NCI-H187 treated with DMSO at 0.1 percent for 48 hours (cell line): ENCODE data around the gene TMEM95.

ENCODE experiments used
- DNase-seq: peaks from one replicate; lab custom pipeline; 2025; lab: John Stamatoyannopoulos, UW

The TMEM95 gene

GRCh38 chr17:7355053-7355452, at the start of gene TMEM95:
Gene TMEM95, plus strand, starts transcription at chr17:7355156. Its CDS starts 49 bp downstream, at chr17:7355205.
- DNase-seq: no peak

DNA sequence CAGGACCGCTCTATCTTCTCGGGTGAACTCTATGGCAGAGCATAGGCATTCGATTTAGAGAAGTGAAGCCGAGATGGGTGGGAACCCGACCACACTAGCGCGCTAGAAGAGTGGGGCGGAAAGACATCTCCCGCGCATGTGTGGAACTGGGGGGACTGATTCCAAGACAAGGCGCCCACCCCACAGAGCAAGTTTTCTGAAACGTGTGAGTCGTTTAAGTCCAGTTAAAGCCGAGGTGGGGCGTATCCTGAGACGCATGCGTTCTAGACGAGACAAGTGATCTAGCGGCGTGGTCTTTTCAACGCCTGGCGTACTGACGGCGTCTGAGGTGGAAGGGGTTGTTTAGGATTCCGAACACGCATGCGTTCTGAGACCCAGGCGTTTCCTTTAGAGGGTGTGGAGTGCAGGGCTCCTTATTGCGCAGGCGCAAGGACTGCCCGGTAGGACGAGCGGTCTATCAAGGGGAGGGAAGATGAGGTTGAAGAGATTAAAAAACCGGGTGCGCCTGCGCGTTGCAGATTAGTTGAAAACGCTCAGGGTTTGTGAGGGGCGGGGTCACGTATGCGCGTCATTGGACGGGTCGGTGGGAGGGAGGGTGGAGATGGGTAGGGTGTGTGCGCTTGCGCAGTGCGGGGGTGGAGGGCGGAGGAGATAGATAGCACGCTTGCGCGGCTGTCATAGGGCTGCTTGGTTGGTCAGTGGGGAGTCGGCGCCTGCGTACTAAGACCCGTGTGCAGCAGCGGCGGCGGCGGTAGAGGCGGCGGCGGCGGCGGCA, 47.9 kb upstream of the TMEM95 start, which contains the start of gene EIF5A:
TSS of gene EIF5A (plus strand) at position 718 of the 775 bp plus-strand sequence. CDS start 2,008 bp downstream, outside the sequence.
- peak; percentile 89 for DNase-seq

- DNase-seq: no peak
Measured at GRCh38 chr17:7307686-7308624, 47.0 kb upstream of the TMEM95 start.

GRCh38 chr17:7308625-7309433, 46.1 kb upstream of the TMEM95 start:
- no peak for DNase-seq

- no peak for DNase-seq
Measured at GRCh38 chr17:7309628-7310027, 45.3 kb upstream of the TMEM95 start.

DNA sequence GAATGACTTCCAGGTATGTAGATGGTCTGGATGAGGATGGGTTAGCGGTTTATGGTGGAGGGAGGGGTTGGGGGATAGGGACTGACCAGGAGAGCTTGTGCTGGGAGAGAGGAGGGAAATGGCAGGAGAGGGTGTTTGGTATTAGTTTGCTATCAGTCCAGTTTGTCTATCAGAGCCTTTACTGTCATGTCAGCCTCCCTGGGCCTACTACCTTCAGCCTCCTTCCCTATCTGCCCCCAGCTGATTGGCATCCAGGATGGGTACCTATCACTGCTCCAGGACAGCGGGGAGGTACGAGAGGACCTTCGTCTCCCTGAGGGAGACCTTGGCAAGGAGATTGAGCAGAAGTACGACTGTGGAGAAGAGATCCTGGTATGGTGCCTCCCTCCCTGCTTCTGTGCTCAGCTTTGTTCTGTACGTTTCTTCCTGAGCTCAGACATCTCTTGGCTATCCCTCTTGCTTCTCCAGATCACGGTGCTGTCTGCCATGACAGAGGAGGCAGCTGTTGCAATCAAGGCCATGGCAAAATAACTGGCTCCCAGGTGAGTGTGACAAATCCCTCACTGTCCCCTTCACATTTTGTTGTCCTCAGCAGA, 43.7 kb upstream of the TMEM95 start:
- DNase-seq: no peak

DNA sequence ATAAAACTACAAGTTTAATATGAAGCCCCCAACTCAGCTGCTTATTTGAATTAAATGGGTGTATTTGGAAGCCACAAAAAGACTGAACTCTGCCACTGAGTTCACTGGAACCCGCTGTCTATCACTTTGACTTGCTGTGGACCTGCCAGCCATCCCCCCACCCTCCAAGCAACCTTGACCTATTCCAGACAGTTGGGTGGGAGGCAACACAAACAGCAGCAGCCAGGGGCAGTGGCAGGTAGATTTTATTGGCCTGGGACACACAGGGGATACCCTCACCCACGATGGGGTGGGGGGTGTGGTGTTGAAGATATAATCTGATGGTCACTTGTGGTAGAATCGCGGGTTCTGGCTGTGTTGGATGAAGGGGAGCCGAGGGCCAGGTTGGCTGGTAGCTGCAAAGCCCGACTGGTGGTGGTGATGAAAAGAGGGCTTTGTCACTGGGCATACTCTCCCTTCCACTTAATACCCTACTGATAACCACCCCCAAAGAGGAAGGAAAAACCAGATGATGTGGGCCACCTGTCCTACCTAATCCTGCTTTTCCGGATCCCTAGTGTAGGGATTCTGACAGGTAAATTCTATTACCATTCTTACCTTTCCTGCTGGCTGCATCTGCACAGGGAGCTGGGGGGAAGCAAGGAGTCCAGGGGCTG, 42.4 kb upstream of the TMEM95 start:
- DNase-seq: no peak

- no peak for DNase-seq
Measured at GRCh38 chr17:7313088-7313889, 41.7 kb upstream of the TMEM95 start.

DNA sequence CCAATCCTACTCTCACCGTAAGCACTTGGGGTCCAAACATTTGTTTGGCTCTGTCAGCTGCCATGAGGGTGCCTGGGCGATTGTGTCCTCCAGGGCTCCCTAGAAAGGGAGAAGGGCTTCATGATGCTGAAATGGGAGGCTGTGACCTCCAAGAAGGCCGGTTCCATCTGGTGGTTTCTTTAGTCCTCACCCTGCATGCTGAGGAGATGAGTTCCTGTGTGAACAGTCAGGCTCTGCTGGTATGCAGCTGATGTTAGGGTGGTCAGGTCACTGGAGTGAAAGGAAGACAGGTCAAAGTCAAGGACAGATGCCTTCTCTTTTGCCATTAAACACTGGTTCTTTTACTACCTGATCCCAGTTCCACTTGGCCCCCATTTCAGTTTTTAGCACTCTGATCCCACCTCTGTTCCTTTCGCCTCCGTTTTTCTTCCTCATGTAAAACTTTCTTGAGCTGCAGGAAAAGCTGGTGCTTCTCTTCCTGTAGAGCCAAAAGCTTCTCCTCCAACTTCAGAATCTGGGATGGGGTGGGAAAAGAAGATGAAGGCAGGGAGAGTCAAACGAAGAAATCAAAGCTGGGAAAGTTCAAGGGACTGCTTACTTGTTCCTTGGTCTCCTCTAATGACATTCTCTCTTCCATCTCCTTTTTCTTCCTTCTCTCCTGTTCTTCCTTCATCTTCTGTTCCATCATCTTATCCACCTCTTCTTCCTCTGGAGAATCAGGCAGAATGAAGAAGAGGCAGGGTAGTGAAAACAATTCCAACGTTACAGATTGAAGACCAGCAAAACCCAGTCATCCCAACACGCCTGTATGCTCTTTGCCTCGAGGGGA, 40.9 kb upstream of the TMEM95 start:
- DNase-seq: no peak

GRCh38 chr17:7314719-7315569, 40.0 kb upstream of the TMEM95 start, which contains the start of gene GPS2:
Gene GPS2, minus strand, starts transcription at chr17:7315360. Its CDS starts 308 bp downstream, at chr17:7315052.
- no peak for DNase-seq

GRCh38 chr17:7315570-7316235, 39.3 kb upstream of the TMEM95 start:
- no peak for DNase-seq

- no peak for DNase-seq
Measured at GRCh38 chr17:7317161-7317803, 37.7 kb upstream of the TMEM95 start.

DNA sequence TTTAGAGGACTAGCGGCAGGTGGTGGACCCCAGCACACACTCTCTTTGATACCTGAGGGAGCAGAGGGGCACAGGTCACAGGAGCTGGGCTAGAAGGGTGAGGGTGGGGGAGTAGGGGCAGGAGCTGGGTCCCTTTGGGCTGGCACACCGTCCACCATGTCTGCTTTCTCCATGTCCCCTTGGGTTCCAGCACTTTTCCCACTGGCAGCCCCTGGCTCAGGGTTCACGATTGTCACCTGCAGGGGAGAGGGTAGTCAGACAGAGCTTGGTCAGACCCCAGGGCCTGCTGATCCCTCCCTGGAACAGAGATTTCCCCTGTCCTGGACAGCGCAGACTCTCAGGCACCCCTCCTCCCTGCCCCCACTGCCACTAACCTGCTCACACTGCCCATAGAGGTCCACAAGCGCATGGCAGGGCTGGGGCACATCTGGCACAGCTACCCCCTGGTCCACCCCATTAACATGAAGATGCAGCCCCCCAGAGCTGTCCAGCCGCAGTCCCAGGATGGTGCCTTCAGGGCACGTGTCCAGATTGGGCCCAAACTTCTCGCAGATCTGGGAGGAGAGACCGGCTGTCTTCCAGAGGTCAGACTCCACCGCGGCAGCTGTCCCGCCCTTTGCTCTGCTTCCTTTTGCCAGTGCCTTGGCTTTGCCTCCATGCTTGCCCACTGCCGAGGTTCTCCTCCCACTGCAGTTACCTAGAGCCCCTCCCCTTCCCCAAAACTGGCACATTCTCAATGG, 36.7 kb upstream of the TMEM95 start:
- DNase-seq: no peak

DNA sequence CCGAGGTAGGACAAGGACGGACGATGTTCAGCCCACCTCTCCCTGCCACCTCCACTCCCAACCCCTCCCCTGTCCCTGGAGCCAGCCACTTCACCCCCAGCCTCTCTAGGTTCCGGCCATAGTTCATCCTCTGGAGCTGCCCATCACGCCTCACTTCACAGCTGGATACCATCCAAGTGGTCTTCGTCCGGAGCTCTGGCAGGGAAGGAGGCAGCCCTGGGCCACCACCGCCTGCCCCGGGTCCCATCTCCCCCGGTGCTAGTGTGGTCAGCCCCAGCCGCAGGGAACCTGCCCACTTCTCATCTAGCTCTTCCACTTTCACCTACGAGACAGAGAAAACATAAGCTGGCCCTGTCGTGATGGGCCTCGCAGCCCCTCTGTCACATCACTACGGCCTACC, 33.5 kb upstream of the TMEM95 start:
- no peak for DNase-seq

DNA sequence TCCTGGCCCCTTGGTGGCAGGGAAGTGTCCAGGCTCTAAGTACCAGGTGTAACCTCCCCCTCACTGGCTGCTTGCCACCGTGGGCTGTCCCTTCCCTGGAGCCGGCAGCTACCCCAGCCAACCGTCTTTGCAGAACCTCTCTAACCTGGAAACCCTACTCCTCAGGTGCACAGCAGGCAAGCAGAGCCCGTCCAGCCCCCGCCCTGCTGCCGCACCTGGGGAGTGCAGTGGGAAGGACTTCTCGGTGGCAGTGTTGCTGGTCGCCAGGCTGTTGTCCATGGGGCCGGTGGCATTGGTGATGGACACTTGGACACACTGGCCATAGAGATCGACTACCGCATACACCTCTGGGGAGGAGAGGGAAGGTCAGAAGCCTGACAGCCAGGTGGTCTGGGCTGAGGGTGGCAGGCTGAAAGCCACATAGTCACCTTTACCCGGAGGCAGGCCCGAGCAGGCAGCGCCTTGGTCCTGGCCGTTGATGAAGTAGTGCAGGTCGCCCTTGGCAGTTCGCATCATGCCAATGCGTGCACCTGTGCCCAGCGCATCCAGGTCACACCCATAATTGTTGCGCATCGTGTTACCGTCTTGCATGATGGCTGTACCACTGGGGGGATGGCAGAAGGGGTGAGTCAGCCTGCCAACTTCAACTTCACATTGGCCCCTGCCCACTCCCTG, 32.3 kb upstream of the TMEM95 start:
- DNase-seq: no peak
